ENCODE measurements around the gene RBM19. TPM values are rescaled to one million over a fixed set of nuclear protein-coding genes. Genes with fewer than 3 reads are reported as not detected.

Gene RBM19
- total RNA-seq, 1 experiment from 2014 or later, result 61.7 TPM

DNA sequence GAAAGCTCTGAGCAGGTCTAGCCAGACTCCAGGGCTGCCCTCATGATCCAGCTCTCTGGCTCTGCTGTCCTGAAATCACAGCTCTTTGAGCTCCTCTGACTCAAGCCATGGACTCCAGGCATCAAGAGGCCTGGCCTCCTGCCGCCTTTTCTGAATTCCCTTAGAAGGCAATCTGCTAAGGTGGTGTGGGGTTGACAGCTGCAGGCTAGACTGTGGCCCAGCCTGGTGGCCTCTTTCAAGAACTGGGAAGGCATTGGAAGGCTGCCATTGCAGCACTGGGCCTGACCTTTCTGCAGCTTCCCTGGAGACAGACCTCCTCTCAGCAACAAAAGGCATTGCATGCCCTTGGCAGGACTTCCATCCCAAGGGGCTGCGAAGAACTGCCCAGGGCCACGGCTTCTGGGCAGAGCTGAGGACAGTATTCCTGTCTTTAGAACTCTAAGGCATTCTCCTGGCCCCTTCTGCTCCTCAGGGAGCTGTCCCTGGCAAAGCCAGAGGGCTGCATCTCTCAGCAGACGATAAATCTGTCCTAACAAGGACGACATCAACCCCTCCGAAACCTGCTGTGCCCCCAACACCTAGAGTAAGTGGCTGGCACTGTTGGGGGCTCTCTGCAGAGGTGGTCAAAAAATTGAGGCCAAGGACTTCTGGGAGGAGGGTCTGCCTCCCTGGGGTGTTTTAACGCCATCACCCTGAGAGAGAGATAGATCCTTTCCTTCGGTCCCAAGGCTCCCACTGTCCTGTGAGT lies 115.6 kb downstream of the RBM19 start:
- no peaks in the 10 kb centered on the region for H4K20me1 ChIP-seq (ENCODE audit: low read length)
- H3K9me3 ChIP-seq (ENCODE audit: low read length), result no peaks in the 10 kb centered on the region
- ATAC-seq, result no peak
- intact Hi-C loops (cut with micrococcal nuclease), result no loop called here
- no peaks in the 10 kb centered on the region for H3K9me2 ChIP-seq (replicated peaks; ENCODE audit: low read length)
- no peak overlapping the region for H3K27ac ChIP-seq (ENCODE audit: low read length)
- CTCF ChIA-PET, result no interaction called here
- no peaks in the 10 kb centered on the region for H3K27me3 ChIP-seq (ENCODE audit: low read length)
- H3K36me3 ChIP-seq (ENCODE audit: low read depth, low read length), result no peaks in the 10 kb centered on the region; the same call in 1 of the 2 replicates
- H2AFZ ChIP-seq (ENCODE audit: low read length), result no peak overlapping the region
- H3K79me2 ChIP-seq (ENCODE audit: low read length), result no peaks in the 10 kb centered on the region
- no peaks in the 10 kb centered on the region for H3F3A ChIP-seq (ENCODE audit: low read length, unreplicated experiment)
- no peak for TF ChIP-seq EZH2 (IDR thresholded peaks at IDR 0.05; ENCODE audit: low read length, unreplicated experiment)
- no peak for TF ChIP-seq EZH2phosphoT487 (IDR thresholded peaks at IDR 0.05; ENCODE audit: borderline replicate concordance, low read length)
- TF ChIP-seq, protein P1, sequence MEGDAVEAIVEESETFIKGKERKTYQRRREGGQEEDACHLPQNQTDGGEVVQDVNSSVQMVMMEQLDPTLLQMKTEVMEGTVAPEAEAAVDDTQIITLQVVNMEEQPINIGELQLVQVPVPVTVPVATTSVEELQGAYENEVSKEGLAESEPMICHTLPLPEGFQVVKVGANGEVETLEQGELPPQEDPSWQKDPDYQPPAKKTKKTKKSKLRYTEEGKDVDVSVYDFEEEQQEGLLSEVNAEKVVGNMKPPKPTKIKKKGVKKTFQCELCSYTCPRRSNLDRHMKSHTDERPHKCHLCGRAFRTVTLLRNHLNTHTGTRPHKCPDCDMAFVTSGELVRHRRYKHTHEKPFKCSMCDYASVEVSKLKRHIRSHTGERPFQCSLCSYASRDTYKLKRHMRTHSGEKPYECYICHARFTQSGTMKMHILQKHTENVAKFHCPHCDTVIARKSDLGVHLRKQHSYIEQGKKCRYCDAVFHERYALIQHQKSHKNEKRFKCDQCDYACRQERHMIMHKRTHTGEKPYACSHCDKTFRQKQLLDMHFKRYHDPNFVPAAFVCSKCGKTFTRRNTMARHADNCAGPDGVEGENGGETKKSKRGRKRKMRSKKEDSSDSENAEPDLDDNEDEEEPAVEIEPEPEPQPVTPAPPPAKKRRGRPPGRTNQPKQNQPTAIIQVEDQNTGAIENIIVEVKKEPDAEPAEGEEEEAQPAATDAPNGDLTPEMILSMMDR (conservative IDR thresholded peaks at IDR 0.05; ENCODE audit: low read depth, low read length), result no peak
- no peak overlapping the region for H3K4me2 ChIP-seq (ENCODE audit: low read length)
- H3K4me1 ChIP-seq (ENCODE audit: insufficient read depth, low read length), result no peaks in the 10 kb centered on the region
- H3K4me3 ChIP-seq (ENCODE audit: low read length), result no peak overlapping the region
- H3K9ac ChIP-seq (ENCODE audit: low read length), result no peak overlapping the region
- BruUV-seq (replicated peaks), result no TSS peak
- POLR2A ChIA-PET (ENCODE audit: unreplicated experiment), result no interaction called here
- no peak for DNase-seq

DNA sequence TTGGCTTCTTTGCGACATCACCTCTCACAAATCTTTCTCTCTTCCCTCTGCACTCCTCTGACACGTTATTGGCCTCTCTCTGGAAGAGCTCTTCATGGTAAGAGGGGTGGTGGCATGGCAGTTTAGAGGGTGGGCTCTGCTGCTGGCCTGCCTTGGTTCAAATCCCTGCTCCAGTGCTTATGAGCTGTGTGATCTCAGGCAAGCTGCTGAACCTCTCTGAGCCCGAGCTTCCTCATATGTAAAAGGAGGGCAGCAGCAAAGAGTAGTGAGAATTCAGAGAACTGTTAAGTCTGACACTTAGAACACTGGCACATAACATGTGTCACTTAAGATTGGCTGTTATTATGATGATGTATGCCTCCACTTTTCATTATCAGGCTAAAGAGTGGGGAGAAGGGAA lies 118.3 kb downstream of the RBM19 start:
- Histone ChIP-seq H3K9me3 (ENCODE audit: low read length) (no peaks in the 10 kb centered on the region), H3K9me2 (replicated peaks; ENCODE audit: low read length) (no peaks in the 10 kb centered on the region), H3K4me2 (ENCODE audit: low read length) (no peak overlapping the region), H2AFZ (ENCODE audit: low read length) (no peak overlapping the region), H3F3A (ENCODE audit: low read length, unreplicated experiment) (no peaks in the 10 kb centered on the region), H4K20me1 (ENCODE audit: low read length) (no peaks in the 10 kb centered on the region), H3K36me3 (ENCODE audit: low read depth, low read length) (peaks cover 6% of the 10 kb centered on the region; the same call in 1 of the 2 replicates), H3K9ac (ENCODE audit: low read length) (no peak overlapping the region), H3K4me3 (ENCODE audit: low read length) (no peak overlapping the region), H3K27ac (ENCODE audit: low read length) (no peak overlapping the region), H3K4me1 (ENCODE audit: insufficient read depth, low read length) (no peaks in the 10 kb centered on the region), H3K27me3 (ENCODE audit: low read length) (no peaks in the 10 kb centered on the region), H3K79me2 (ENCODE audit: low read length) (no peaks in the 10 kb centered on the region)
- TF ChIP-seq, protein P1 (conservative IDR thresholded peaks at IDR 0.05; ENCODE audit: low read depth, low read length), result no peak
- TF ChIP-seq EZH2 (IDR thresholded peaks at IDR 0.05; ENCODE audit: low read length, unreplicated experiment) (no peak), EZH2phosphoT487 (IDR thresholded peaks at IDR 0.05; ENCODE audit: borderline replicate concordance, low read length) (no peak)
- BruUV-seq (replicated peaks), result no TSS peak
- ChIA-PET CTCF (no interaction called here), POLR2A (ENCODE audit: unreplicated experiment) (no interaction called here)
- intact Hi-C loops (cut with micrococcal nuclease), result no loop called here
- ATAC-seq (no peak), DNase-seq (no peak)

Measured in PC-3 (cell line).